ENCODE results near the gene PPP4C. TPM values are rescaled to one million over a fixed set of nuclear protein-coding genes. Genes with fewer than 3 reads are reported as not detected.

PPP4C gene
- polyA plus RNA-seq, 1 donor from 2014 or later: 173 TPM

GRCh38 chr16:30063893-30064728 is 11.7 kb upstream of the PPP4C start:
- H3K36me3 ChIP-seq (ENCODE audit: insufficient read depth, low read length): no peaks in the 10 kb centered on the region
- no peak for TF ChIP-seq MXI1 (conservative IDR thresholded peaks at IDR 0.05; ENCODE audit: poor library complexity, severe bottlenecking)
- peak; percentile 31 for TF ChIP-seq CTCF (IDR thresholded peaks at IDR 0.05; ENCODE audit: poor library complexity, severe bottlenecking)
- TF ChIP-seq POLR2AphosphoS5 (IDR thresholded peaks at IDR 0.05): no peak
- TF ChIP-seq REST (IDR thresholded peaks at IDR 0.05; ENCODE audit: borderline replicate concordance): no peak
- peak; percentile 27 for TF ChIP-seq TAF1 (IDR thresholded peaks at IDR 0.05; ENCODE audit: low read depth)
- TF ChIP-seq EZH2 (IDR thresholded peaks at IDR 0.05; ENCODE audit: borderline replicate concordance, insufficient read depth, low read length, poor library complexity, severe bottlenecking): no peak
- peaks cover 11% of the 10 kb centered on the region for H3K79me2 ChIP-seq (replicated peaks; ENCODE audit: insufficient read depth, low read length)
- no peaks in the 10 kb centered on the region for H3K27me3 ChIP-seq (ENCODE audit: insufficient read depth, low read depth, low read length)
- peak overlapping the region; percentile 94 for H3K27ac ChIP-seq (ENCODE audit: low read length)
- no peaks in the 10 kb centered on the region for H3K9me3 ChIP-seq (ENCODE audit: low read length)
- H3K4me2 ChIP-seq (ENCODE audit: low read length): peak overlapping the region; percentile 83
- H3K4me3 ChIP-seq (ENCODE audit: low read length): peak overlapping the region; percentile 97
- H2AFZ ChIP-seq (ENCODE audit: low read depth, low read length): peak overlapping the region; percentile 96
- peak overlapping the region; percentile 95 for H3K9ac ChIP-seq (ENCODE audit: low read length)
- no peaks in the 10 kb centered on the region for H3K9me2 ChIP-seq (ENCODE audit: insufficient read depth, low read length)
- H3F3A ChIP-seq (ENCODE audit: insufficient read depth, low read length, poor library complexity, severe bottlenecking): no peaks in the 10 kb centered on the region
- no peaks in the 10 kb centered on the region for H4K20me1 ChIP-seq (ENCODE audit: insufficient read depth)

- Histone ChIP-seq H3K9me3 (ENCODE audit: low read length) (no peaks in the 10 kb centered on the region), H3K27ac (ENCODE audit: low read length) (peak overlapping the region; percentile 94), H3K36me3 (ENCODE audit: insufficient read depth, low read length) (no peaks in the 10 kb centered on the region), H3K79me2 (replicated peaks; ENCODE audit: insufficient read depth, low read length) (peaks cover 11% of the 10 kb centered on the region), H3K4me3 (ENCODE audit: low read length) (peak overlapping the region; percentile 97), H3F3A (ENCODE audit: insufficient read depth, low read length, poor library complexity, severe bottlenecking) (no peaks in the 10 kb centered on the region), H3K27me3 (ENCODE audit: insufficient read depth, low read depth, low read length) (no peaks in the 10 kb centered on the region), H3K4me2 (ENCODE audit: low read length) (peak overlapping the region; percentile 83), H4K20me1 (ENCODE audit: insufficient read depth) (no peaks in the 10 kb centered on the region), H2AFZ (ENCODE audit: low read depth, low read length) (peak overlapping the region; percentile 96), H3K9ac (ENCODE audit: low read length) (peak overlapping the region; percentile 95), H3K9me2 (ENCODE audit: insufficient read depth, low read length) (no peaks in the 10 kb centered on the region)
- TF ChIP-seq MXI1 (conservative IDR thresholded peaks at IDR 0.05; ENCODE audit: poor library complexity, severe bottlenecking) (no peak), POLR2AphosphoS5 (IDR thresholded peaks at IDR 0.05) (no peak), REST (IDR thresholded peaks at IDR 0.05; ENCODE audit: borderline replicate concordance) (no peak), EP300 (conservative IDR thresholded peaks at IDR 0.05; ENCODE audit: poor library complexity, severe bottlenecking) (no peak), CTCF (IDR thresholded peaks at IDR 0.05; ENCODE audit: poor library complexity, severe bottlenecking) (no peak)
Observed at GRCh38 chr16:30064729-30065101, 11.1 kb upstream of the PPP4C start.

All from neural cell (in vitro differentiated cells).